GM23338 (cell line): ENCODE data around the gene ITGA8. TPM values are rescaled to one million over a fixed set of nuclear protein-coding genes. Genes with fewer than 3 reads are reported as not detected.
A peak's percentile ranks its signal among the peaks of the same experiment; 100 is the strongest.

Experiments
- ATAC-seq: fragments of 200-7000 bp; cut with Tn5 transposase; 3 replicates; pipeline ENCODE4 v1.9.1; 2020
- DNase-seq: peaks from one replicate; pipeline ENCODE4 v3.0.0-alpha.2; 2015; ENCODE audit warnings: low spot score
- H2AFZ ChIP-seq: fragments of 200-600 bp; sonication (generic); 2 replicates; pipeline ENCODE4 v1.8.0; 2016; ENCODE audit warnings: antibody characterized with exemption, mild to moderate bottlenecking, moderate library complexity
- H3F3A ChIP-seq: fragments of 200-600 bp; sonication (generic); replicated peaks from 2 replicates; pipeline ENCODE4 v1.8.0; 2017; ENCODE audit warnings: antibody characterized with exemption, mixed run types, low read depth
- H3K27ac ChIP-seq: fragments of 200-600 bp; sonication (generic); 2 replicates; pipeline ENCODE4 v1.6.1; 2016; ENCODE audit warnings: low read depth
- H3K27me3 ChIP-seq: fragments of 200-600 bp; sonication (generic); 2 replicates; pipeline ENCODE4 v1.8.0; 2016; ENCODE audit warnings: mild to moderate bottlenecking, mixed run types, moderate library complexity; ENCODE audit not compliant: insufficient read depth
- H3K36me3 ChIP-seq: fragments of 200-600 bp; sonication (generic); 2 replicates; pipeline ENCODE4 v1.8.0; 2016; ENCODE audit warnings: mild to moderate bottlenecking; ENCODE audit not compliant: insufficient read depth
- H3K4me1 ChIP-seq: fragments of 200-600 bp; sonication (generic); 2 replicates; pipeline ENCODE4 v1.8.0; 2016; ENCODE audit warnings: mild to moderate bottlenecking, moderate library complexity; ENCODE audit not compliant: insufficient read depth
- H3K4me2 ChIP-seq: fragments of 200-600 bp; sonication (generic); 2 replicates; pipeline ENCODE4 v1.7.1; 2017; ENCODE audit warnings: mixed run types
- H3K4me3 ChIP-seq: fragments of 200-600 bp; sonication (generic); 2 replicates; pipeline ENCODE4 v1.6.1; 2016; ENCODE audit warnings: mixed run types
- H3K79me2 ChIP-seq: fragments of 200-600 bp; sonication (generic); replicated peaks from 2 replicates; pipeline ENCODE4 v1.8.0; 2017; ENCODE audit warnings: mild to moderate bottlenecking; ENCODE audit not compliant: insufficient read depth
- H3K9me2 ChIP-seq: fragments of 200-600 bp; sonication (generic); 2 replicates; pipeline ENCODE4 v1.8.0; 2017; ENCODE audit not compliant: insufficient read depth
- H4K20me1 ChIP-seq: fragments of 200-600 bp; sonication (generic); replicated peaks from 2 replicates; pipeline ENCODE4 v1.8.0; 2017; ENCODE audit warnings: mild to moderate bottlenecking; ENCODE audit not compliant: insufficient read depth
- H3K27ac Mint-ChIP-seq: 2 replicates; pipeline ENCODE4 v1.8.0; 2020; ENCODE audit warnings: inconsistent platforms, mild to moderate bottlenecking, moderate library complexity, mixed read lengths
- H3K27me3 Mint-ChIP-seq: 3 replicates; pipeline ENCODE4 v1.8.0; 2022; ENCODE audit warnings: low read depth, mild to moderate bottlenecking, moderate library complexity, mixed read lengths, inconsistent platforms; ENCODE audit not compliant: insufficient read depth, poor library complexity
- H3K36me3 Mint-ChIP-seq: 3 replicates; pipeline ENCODE4 v1.8.0; 2021; ENCODE audit warnings: low read depth, mild to moderate bottlenecking, inconsistent platforms, moderate library complexity, mixed read lengths
- H3K4me1 Mint-ChIP-seq: 3 replicates; pipeline ENCODE4 v1.8.0; 2020; ENCODE audit warnings: mild to moderate bottlenecking, inconsistent platforms, mixed read lengths
- H3K4me3 Mint-ChIP-seq: 3 replicates; pipeline ENCODE4 v1.8.0; 2021; ENCODE audit warnings: moderate library complexity, mild to moderate bottlenecking, inconsistent platforms, mixed read lengths
- H3K9me3 Mint-ChIP-seq: 3 replicates; pipeline ENCODE4 v1.8.0; 2020; ENCODE audit warnings: moderate library complexity, mild to moderate bottlenecking, inconsistent platforms, mixed read lengths
- CREB1 ChIP-seq: fragments of 250-450 bp; sonication (Bioruptor Pico); IDR thresholded peaks from 2 replicates; pipeline ENCODE4 v1.5.0; 2020; ENCODE audit warnings: low read depth, mild to moderate bottlenecking, moderate library complexity
- CTCF ChIP-seq, 2 experiments: fragments of 200-600 bp in 1 of 2; sonication (generic) in 1 of 2; conservative IDR thresholded peaks; 2 replicates each; pipeline versions ENCODE4 v1.5.1 to v1.6.1; 2016 to 2017; ENCODE audit warnings: antibody characterized with exemption in 2 of 2, low read depth in 2 of 2, mild to moderate bottlenecking in 2 of 2, moderate library complexity in 1 of 2
- ETS1 ChIP-seq: IDR thresholded peaks from 2 replicates; pipeline ENCODE4 v1.6.1; 2016; ENCODE audit warnings: antibody characterized with exemption
- EZH2 ChIP-seq: fragments of 200-600 bp; sonication (generic); IDR thresholded peaks from one replicate; pipeline ENCODE4 v1.8.0; 2017; ENCODE audit warnings: antibody characterized with exemption, mild to moderate bottlenecking, low read depth; ENCODE audit not compliant: unreplicated experiment
- EZH2phosphoT487 ChIP-seq: fragments of 200-600 bp; sonication (generic); IDR thresholded peaks from one replicate; pipeline ENCODE4 v1.8.1; 2018; ENCODE audit warnings: antibody characterized with exemption; ENCODE audit not compliant: unreplicated experiment
- JUNB ChIP-seq: IDR thresholded peaks from one replicate; pipeline ENCODE4 v1.6.1; 2016; ENCODE audit warnings: antibody characterized with exemption; ENCODE audit not compliant: unreplicated experiment
- NANOG ChIP-seq: IDR thresholded peaks from 2 replicates; pipeline ENCODE4 v1.6.1; 2016; ENCODE audit warnings: antibody characterized with exemption, borderline replicate concordance
- POLR2AphosphoS5 ChIP-seq: IDR thresholded peaks from 2 replicates; pipeline ENCODE4 v1.6.1; 2016; ENCODE audit warnings: antibody characterized with exemption, low read depth
- REST ChIP-seq: IDR thresholded peaks from one replicate; pipeline ENCODE4 v1.6.1; 2018; ENCODE audit warnings: antibody characterized with exemption; ENCODE audit not compliant: unreplicated experiment
- STAT1 ChIP-seq: IDR thresholded peaks from one replicate; pipeline ENCODE4 v1.6.1; 2016; ENCODE audit warnings: antibody characterized with exemption; ENCODE audit not compliant: unreplicated experiment
- ZNF114 ChIP-seq: fragments of 250-450 bp; sonication (Bioruptor Pico); IDR thresholded peaks from 2 replicates; pipeline ENCODE4 v1.5.0; 2020; ENCODE audit warnings: mild to moderate bottlenecking, moderate library complexity
- ZNF331 ChIP-seq: fragments of 250-450 bp; sonication (Bioruptor Pico); IDR thresholded peaks from 2 replicates; pipeline ENCODE4 v1.5.0; 2020; ENCODE audit warnings: low read depth, mild to moderate bottlenecking, moderate library complexity
- ZNF462 ChIP-seq: fragments of 250-450 bp; sonication (Bioruptor Pico); IDR thresholded peaks from 2 replicates; pipeline ENCODE4 v1.5.0; 2020; ENCODE audit warnings: mild to moderate bottlenecking, moderate library complexity
- polyA plus RNA-seq: library from polyadenylated mRNA; unstranded; fragments of >200 nt; fragmentation: Nextera tagmentation; extraction: Ambion mirVana; gene quantifications from 2 replicates; pipeline ENCODE4 v1.2.1, GENCODE V29; 2016
- total RNA-seq: library from RNA; depleted of rRNA; stranded (reverse); fragments of >200 nt; shearing (Covaris generic); gene quantifications from 2 replicates; pipeline ENCODE4 v1.2.3, GENCODE V29; 2014

The ITGA8 gene
- total and polyA plus RNA-seq, 2 experiments from 2014 or later = not detected

- Mint-ChIP-seq H3K27me3 (peaks cover 2% of the 10 kb centered on the region), H3K4me1 (peaks cover 4% of the 10 kb centered on the region; the same call in 2 of the 3 replicates), H3K27ac (no peak overlapping the region), H3K9me3 (no peaks in the 10 kb centered on the region), H3K36me3 (no peaks in the 10 kb centered on the region), H3K4me3 (no peak overlapping the region)
- no peak overlapping the region for H3K4me3 ChIP-seq
- no peak overlapping the region for H3K4me2 ChIP-seq
- H2AFZ ChIP-seq = 0 out of 2 replicates have a peak overlapping the region, but pooled peaks have one; percentile 23
- ATAC-seq (no peak), DNase-seq (no peak)
- H3K36me3 ChIP-seq = no peaks in the 10 kb centered on the region
- H3K27ac ChIP-seq = no peak overlapping the region
- H3F3A ChIP-seq = no peaks in the 10 kb centered on the region
- no peaks in the 10 kb centered on the region for H3K4me1 ChIP-seq
- H3K27me3 ChIP-seq = no peaks in the 10 kb centered on the region
- no peaks in the 10 kb centered on the region for H3K79me2 ChIP-seq
- no peaks in the 10 kb centered on the region for H4K20me1 ChIP-seq
- no peaks in the 10 kb centered on the region for H3K9me2 ChIP-seq
- TF ChIP-seq ETS1 = no peak
- TF ChIP-seq NANOG = no peak
- no peak for TF ChIP-seq ZNF114 (CRISPR knock-in tag)
- no peak for TF ChIP-seq ZNF462 (CRISPR knock-in tag)
- TF ChIP-seq EZH2 = no peak
- no peak for TF ChIP-seq POLR2AphosphoS5
- TF ChIP-seq CREB1 = no peak
- no peak for TF ChIP-seq ZNF331 (CRISPR knock-in tag)
- TF ChIP-seq EZH2phosphoT487 = no peak
- TF ChIP-seq REST = no peak
- TF ChIP-seq STAT1 = no peak
- TF ChIP-seq JUNB = no peak
- TF ChIP-seq CTCF (conservative IDR thresholded peaks at IDR 0.05; ENCODE audit: low read depth in 2 of 2) = no peak
These were observed 79.1 kb downstream of the ITGA8 start for GRCh38 chr10:15640536-15641085.
